Measurements from ENCODE around the gene AGMO. TPM values are rescaled to one million over a fixed set of nuclear protein-coding genes. Genes with fewer than 3 reads are reported as not detected.

Gene AGMO
- total RNA-seq, 1 donor from 2014 or later, result 0.98 TPM

DNA sequence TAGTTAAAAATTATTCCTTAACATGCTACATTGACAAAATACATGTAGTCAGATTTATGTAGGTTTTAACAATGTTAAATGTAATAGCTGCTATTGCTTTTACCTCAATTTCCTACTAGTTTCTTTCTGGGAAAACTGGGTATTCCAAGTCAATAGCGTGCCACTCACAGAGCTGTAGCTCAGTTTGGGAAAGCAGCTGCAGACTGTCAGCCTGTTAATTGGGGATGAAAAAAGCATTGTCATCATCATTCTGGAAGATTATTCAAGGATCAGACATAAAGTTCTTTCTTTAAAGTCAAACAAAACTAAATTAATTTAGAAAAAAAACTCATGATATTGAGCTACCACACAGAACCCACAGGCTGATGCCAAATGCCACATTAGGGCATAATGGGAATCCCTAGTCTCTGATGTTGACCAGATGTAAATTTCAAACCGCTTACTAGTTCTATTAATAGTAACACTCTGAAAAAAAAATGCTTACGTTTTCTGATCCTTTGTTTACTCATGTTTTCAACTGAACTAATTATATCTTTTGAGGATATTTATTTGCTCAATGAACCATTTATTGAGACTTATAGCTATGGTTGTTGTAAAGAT lies 19.6 kb upstream of the AGMO start:
- Histone ChIP-seq H3K36me3 (no peaks in the 10 kb centered on the region), H3K9me3 (no peaks in the 10 kb centered on the region), H3K4me1 (no peaks in the 10 kb centered on the region), H3K27me3 (no peaks in the 10 kb centered on the region), H3K4me3 (no peak overlapping the region), H3K27ac (no peak overlapping the region)
- TF ChIP-seq POLR2AphosphoS5 (IDR thresholded peaks at IDR 0.05; ENCODE audit: insufficient read depth in 1 of 2, low read depth in 1 of 2) (no peak), POLR2A (IDR thresholded peaks at IDR 0.05) (no peak)
- TF ChIP-seq, protein P1, sequence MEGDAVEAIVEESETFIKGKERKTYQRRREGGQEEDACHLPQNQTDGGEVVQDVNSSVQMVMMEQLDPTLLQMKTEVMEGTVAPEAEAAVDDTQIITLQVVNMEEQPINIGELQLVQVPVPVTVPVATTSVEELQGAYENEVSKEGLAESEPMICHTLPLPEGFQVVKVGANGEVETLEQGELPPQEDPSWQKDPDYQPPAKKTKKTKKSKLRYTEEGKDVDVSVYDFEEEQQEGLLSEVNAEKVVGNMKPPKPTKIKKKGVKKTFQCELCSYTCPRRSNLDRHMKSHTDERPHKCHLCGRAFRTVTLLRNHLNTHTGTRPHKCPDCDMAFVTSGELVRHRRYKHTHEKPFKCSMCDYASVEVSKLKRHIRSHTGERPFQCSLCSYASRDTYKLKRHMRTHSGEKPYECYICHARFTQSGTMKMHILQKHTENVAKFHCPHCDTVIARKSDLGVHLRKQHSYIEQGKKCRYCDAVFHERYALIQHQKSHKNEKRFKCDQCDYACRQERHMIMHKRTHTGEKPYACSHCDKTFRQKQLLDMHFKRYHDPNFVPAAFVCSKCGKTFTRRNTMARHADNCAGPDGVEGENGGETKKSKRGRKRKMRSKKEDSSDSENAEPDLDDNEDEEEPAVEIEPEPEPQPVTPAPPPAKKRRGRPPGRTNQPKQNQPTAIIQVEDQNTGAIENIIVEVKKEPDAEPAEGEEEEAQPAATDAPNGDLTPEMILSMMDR (IDR thresholded peaks at IDR 0.05), result no peak
- intact Hi-C loops (cut with DNase I), result no loop called here
- DNase-seq (ENCODE audit: extremely low spot score in 2 of 2), result no peak

DNA sequence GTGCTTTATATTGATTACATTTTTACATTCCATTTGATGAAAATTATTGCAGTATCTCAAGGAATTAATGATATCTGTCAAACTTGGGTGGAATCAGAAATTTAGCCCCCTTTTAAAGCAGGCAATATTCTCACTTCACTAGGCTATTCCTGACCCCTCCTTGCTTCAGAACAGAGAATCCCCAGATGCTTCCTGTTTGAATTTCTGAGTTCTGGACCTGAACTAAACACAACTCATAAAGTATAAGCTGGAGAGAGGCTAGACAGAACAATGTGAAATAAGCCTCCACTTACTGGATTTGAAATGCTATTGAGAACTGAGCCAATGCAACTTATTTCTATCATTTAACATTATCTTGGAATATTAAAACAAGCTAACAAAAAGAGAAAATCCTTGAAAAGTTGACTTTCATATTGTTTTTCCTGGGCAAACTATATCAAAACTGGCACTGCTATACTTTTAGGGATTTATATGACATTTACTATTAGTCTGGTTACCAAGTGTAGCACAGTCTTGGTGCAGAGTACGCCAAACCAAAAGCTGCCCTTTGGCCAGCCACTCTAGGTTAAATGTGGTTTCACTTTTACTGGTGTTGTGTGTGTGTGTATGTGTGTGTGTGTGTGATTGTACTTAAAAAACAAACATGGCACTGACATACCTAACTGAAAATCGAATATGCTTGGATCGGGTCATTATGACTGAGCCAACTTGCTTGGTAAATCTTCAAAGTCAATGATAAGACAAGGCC lies 19.0 kb upstream of the AGMO start:
- intact Hi-C loops (cut with DNase I), result no loop called here
- H3K4me1 ChIP-seq, result no peaks in the 10 kb centered on the region
- H3K27ac ChIP-seq, result no peak overlapping the region
- H3K4me3 ChIP-seq, result no peak overlapping the region
- H3K9me3 ChIP-seq, result no peaks in the 10 kb centered on the region
- no peak for DNase-seq (ENCODE audit: extremely low spot score in 2 of 2)
- no peaks in the 10 kb centered on the region for H3K27me3 ChIP-seq
- no peaks in the 10 kb centered on the region for H3K36me3 ChIP-seq
- TF ChIP-seq POLR2A (IDR thresholded peaks at IDR 0.05) (no peak), POLR2AphosphoS5 (IDR thresholded peaks at IDR 0.05; ENCODE audit: insufficient read depth in 1 of 2, low read depth in 1 of 2) (no peak)
- TF ChIP-seq, protein P1 (IDR thresholded peaks at IDR 0.05), result no peak

DNA sequence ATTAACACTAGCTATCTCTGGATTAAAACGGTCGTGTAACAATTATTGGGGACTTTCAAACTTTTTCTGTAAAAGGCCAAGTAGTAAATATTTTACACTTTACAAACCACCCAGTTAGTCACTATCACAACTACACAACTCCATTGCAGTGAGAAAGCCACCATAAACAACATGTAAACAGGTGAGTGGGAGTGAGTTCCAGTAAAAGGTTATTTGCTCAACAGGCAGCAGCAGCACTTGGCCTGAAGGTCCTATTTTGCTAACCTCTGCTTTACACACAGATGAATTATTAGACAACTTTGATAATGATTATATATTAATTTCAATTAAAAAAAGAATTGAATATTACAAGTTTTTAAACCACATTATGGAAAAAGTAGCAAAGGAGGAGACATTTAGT lies 15.8 kb upstream of the AGMO start:
- intact Hi-C loops (cut with DNase I), result no loop called here
- Histone ChIP-seq H3K4me1 (no peaks in the 10 kb centered on the region), H3K27ac (no peak overlapping the region), H3K27me3 (no peaks in the 10 kb centered on the region), H3K4me3 (no peak overlapping the region), H3K9me3 (no peaks in the 10 kb centered on the region), H3K36me3 (no peaks in the 10 kb centered on the region)
- TF ChIP-seq, protein P1 (IDR thresholded peaks at IDR 0.05), result no peak
- TF ChIP-seq POLR2A (IDR thresholded peaks at IDR 0.05) (no peak), POLR2AphosphoS5 (IDR thresholded peaks at IDR 0.05; ENCODE audit: insufficient read depth in 1 of 2, low read depth in 1 of 2) (no peak)
- DNase-seq (ENCODE audit: extremely low spot score in 2 of 2), result no peak

DNA sequence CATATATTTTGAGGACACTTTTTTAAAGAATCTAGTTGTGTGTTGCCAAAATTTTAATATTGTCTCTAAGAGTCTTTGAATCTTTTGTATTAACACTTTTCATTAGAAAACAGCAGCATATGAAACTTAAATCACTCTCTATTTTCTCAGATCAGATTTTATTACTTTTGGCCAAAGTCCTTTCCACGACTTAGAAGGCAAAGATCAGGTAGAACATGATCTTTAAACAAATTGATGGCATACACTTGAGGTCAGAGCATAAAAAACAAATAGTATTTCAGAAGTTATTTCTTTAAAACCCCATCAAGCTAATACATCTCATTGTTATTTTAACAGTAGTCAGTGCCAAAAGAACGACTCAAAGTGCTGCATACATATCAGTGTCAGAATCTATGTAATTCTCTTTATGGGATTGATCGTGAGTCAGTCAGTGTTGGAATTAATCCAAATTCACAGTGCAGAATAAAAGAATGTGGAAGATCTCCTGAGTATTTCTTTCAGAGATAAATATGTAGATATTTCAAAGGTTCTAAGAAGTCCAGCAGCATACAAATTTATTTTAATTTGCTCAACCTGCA lies 9.6 kb upstream of the AGMO start:
- intact Hi-C loops (cut with DNase I), result no loop called here
- Histone ChIP-seq H3K27ac (no peak overlapping the region), H3K27me3 (no peaks in the 10 kb centered on the region), H3K36me3 (no peaks in the 10 kb centered on the region), H3K4me3 (no peak overlapping the region), H3K4me1 (no peaks in the 10 kb centered on the region), H3K9me3 (no peaks in the 10 kb centered on the region)
- TF ChIP-seq POLR2A (IDR thresholded peaks at IDR 0.05), result no peak
- no peak for TF ChIP-seq POLR2AphosphoS5 (IDR thresholded peaks at IDR 0.05; ENCODE audit: insufficient read depth in 1 of 2, low read depth in 1 of 2)
- TF ChIP-seq, protein P1 (IDR thresholded peaks at IDR 0.05), result no peak
- DNase-seq (ENCODE audit: extremely low spot score in 2 of 2), result no peak

DNA sequence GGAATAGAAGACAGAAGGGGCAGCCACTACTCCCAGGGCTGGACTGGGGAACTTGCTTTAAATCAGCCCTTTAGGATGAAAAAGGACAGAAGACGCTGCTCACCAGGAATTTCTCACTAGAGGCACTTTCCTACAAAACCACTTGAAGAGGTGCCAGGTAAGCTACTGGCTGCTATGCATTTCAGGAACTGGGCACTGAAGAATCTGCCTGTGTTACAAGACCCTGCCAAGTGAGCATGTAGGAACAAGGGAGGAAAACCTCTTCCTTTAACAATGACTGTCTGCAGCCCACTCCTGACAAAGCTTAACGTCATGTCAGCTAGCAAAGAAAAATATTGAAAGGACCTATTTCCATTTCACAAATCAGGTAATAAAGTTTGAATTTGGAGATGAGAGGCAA lies 5.8 kb upstream of the AGMO start:
- intact Hi-C loops (cut with DNase I), result no loop called here
- no peaks in the 10 kb centered on the region for H3K9me3 ChIP-seq
- H3K27ac ChIP-seq, result no peak overlapping the region
- DNase-seq (ENCODE audit: extremely low spot score in 2 of 2), result no peak
- no peaks in the 10 kb centered on the region for H3K36me3 ChIP-seq
- no peaks in the 10 kb centered on the region for H3K4me1 ChIP-seq
- H3K4me3 ChIP-seq, result no peak overlapping the region
- TF ChIP-seq POLR2AphosphoS5 (IDR thresholded peaks at IDR 0.05; ENCODE audit: insufficient read depth in 1 of 2, low read depth in 1 of 2) (no peak), POLR2A (IDR thresholded peaks at IDR 0.05) (no peak)
- TF ChIP-seq, protein P1 (IDR thresholded peaks at IDR 0.05), result no peak
- H3K27me3 ChIP-seq, result no peaks in the 10 kb centered on the region
